OCI-LY7 (cell line): Measurements from ENCODE around the gene ADAM12. TPM values are rescaled to one million over a fixed set of nuclear protein-coding genes. Genes with fewer than 3 reads are reported as not detected.

ENCODE experiments used
- BruUV-seq: library from RNA; stranded (reverse); fragments of 400-500 nt; replicated peaks from 2 replicates; lab custom pipeline; 2021; lab: Mats Ljungman, UMichigan
- CTCF ChIA-PET: fragments of 300-600 bp; sonication (Branson Sonifier 250); formaldehyde crosslinking; loops from one replicate; lab custom pipeline; 2022; ENCODE audit warnings: antibody characterized with exemption; ENCODE audit not compliant: unreplicated experiment; lab: Charles Lee
- POLR2A ChIA-PET: fragments of 300-600 bp; sonication (Branson Sonifier 250); formaldehyde crosslinking; loops from one replicate; lab custom pipeline; 2022; ENCODE audit warnings: antibody characterized with exemption; lab: Charles Lee
- DNase-seq: peaks from one replicate; pipeline ENCODE4 v3.0.0-alpha.2; 2015; ENCODE audit warnings: low spot score
- H2AFZ ChIP-seq: fragments of 200-600 bp; sonication (generic), shearing (Covaris generic); 2 replicates; pipeline ENCODE4 v1.6.1; 2014; ENCODE audit warnings: mild to moderate bottlenecking, antibody characterized with exemption, low read length, moderate library complexity
- H3K27ac ChIP-seq: fragments of 200-600 bp; sonication (generic); 2 replicates; pipeline ENCODE4 v1.5.1; 2014; ENCODE audit warnings: mixed run types, low read depth, mild to moderate bottlenecking, moderate library complexity, low read length, inconsistent platforms; ENCODE audit not compliant: poor library complexity, severe bottlenecking
- H3K36me3 ChIP-seq: fragments of 200-600 bp; sonication (generic); 2 replicates; pipeline ENCODE4 v1.6.1; 2014; ENCODE audit warnings: mild to moderate bottlenecking, antibody characterized with exemption, low read length, moderate library complexity, mixed read lengths; ENCODE audit not compliant: insufficient read depth
- H3K4me1 ChIP-seq: fragments of 200-600 bp; sonication (generic); 2 replicates; pipeline ENCODE4 v1.5.1; 2014; ENCODE audit warnings: mild to moderate bottlenecking, low read length; ENCODE audit not compliant: insufficient read depth, poor library complexity, severe bottlenecking
- H3K4me2 ChIP-seq: fragments of 200-600 bp; sonication (generic); 2 replicates; pipeline ENCODE4 v1.6.1; 2014; ENCODE audit warnings: mild to moderate bottlenecking, low read length
- H3K4me3 ChIP-seq: fragments of 200-600 bp; sonication (generic); 2 replicates; pipeline ENCODE4 v1.5.1; 2014; ENCODE audit warnings: mild to moderate bottlenecking, low read depth, low read length; ENCODE audit not compliant: poor library complexity, severe bottlenecking
- H3K79me2 ChIP-seq: fragments of 200-600 bp; sonication (generic); 2 replicates; pipeline ENCODE4 v1.6.1; 2016; ENCODE audit warnings: low read depth, mild to moderate bottlenecking, low read length, moderate library complexity, mixed read lengths; ENCODE audit not compliant: insufficient read depth
- H3K9me2 ChIP-seq: fragments of 200-600 bp; sonication (generic); 2 replicates; pipeline ENCODE4 v1.6.1; 2016; ENCODE audit warnings: mild to moderate bottlenecking, low read length, mixed read lengths; ENCODE audit not compliant: insufficient read depth
- H3K9me3 ChIP-seq: fragments of 200-600 bp; sonication (generic); 2 replicates; pipeline ENCODE4 v1.6.1; 2014; ENCODE audit warnings: mild to moderate bottlenecking, mixed run types, low read length, mixed read lengths
- H4K20me1 ChIP-seq: fragments of 200-600 bp; sonication (generic); 2 replicates; pipeline ENCODE4 v1.6.1; 2014; ENCODE audit warnings: mild to moderate bottlenecking, antibody characterized with exemption, low read length, moderate library complexity, mixed read lengths; ENCODE audit not compliant: insufficient read depth
- CTCF ChIP-seq: fragments of 200-600 bp; sonication (generic); conservative IDR thresholded peaks from 2 replicates; pipeline ENCODE4 v1.5.1; 2014; ENCODE audit warnings: mild to moderate bottlenecking, antibody characterized with exemption, low read length, moderate library complexity, mixed read lengths
- EZH2phosphoT487 ChIP-seq: fragments of 200-600 bp; sonication (generic); IDR thresholded peaks from 2 replicates; pipeline ENCODE4 v1.6.1; 2018; ENCODE audit warnings: low read depth, borderline replicate concordance, mild to moderate bottlenecking, mixed run types, antibody characterized with exemption, low read length, moderate library complexity, mixed read lengths
- intact Hi-C: fragments of 100-400 bp; cut with micrococcal nuclease; formaldehyde crosslinking; loops from one replicate; pipeline ENCODE4 v1.10.0; 2022; ENCODE audit not compliant: unreplicated experiment
- total RNA-seq, 2 experiments: library from RNA; depleted of rRNA in 1 of 2; stranded (reverse); fragments of >200 nt in 1 of 2; shearing (Covaris generic) in 1 of 2; gene quantifications; 2 replicates each; pipeline ENCODE4 v1.2.3, GENCODE V29; 2014 to 2022

The ADAM12 gene
- total RNA-seq, 2 experiments from 2014 or later, result 0.06 TPM; not detected in 1

DNA sequence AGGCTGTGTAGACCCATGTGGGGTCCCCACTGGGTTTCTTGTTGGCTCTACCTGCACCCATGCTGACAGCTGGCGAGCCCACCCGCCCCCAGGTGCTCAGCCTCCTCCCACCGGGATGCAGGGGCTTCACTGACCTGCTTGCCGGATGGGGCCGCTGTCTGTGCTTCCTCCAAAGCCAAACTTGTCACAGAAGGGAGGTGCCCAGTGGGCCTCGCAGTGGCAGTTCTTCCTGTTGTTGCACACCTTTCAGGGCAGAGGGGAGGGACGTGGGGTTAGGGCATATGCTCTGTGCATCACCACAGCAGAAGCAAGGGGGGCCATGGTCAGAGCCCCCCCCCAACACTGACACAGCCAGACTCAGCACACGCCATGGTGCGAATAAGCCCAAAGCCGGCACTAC is 345.4 kb downstream of the ADAM12 start:
- no TSS peak for BruUV-seq
- Histone ChIP-seq H3K9me3 (no peaks in the 10 kb centered on the region), H3K4me2 (no peak overlapping the region), H3K27ac (no peak overlapping the region), H3K9me2 (no peaks in the 10 kb centered on the region), H3K36me3 (no peaks in the 10 kb centered on the region), H2AFZ (no peak overlapping the region), H3K4me1 (peaks cover 8% of the 10 kb centered on the region), H3K4me3 (no peak overlapping the region), H4K20me1 (no peaks in the 10 kb centered on the region), H3K79me2 (no peaks in the 10 kb centered on the region)
- no peak for TF ChIP-seq CTCF
- TF ChIP-seq EZH2phosphoT487, result no peak
- intact Hi-C loops, result no loop called here
- ChIA-PET POLR2A (no interaction called here), CTCF (no interaction called here)
- no peak for DNase-seq

DNA sequence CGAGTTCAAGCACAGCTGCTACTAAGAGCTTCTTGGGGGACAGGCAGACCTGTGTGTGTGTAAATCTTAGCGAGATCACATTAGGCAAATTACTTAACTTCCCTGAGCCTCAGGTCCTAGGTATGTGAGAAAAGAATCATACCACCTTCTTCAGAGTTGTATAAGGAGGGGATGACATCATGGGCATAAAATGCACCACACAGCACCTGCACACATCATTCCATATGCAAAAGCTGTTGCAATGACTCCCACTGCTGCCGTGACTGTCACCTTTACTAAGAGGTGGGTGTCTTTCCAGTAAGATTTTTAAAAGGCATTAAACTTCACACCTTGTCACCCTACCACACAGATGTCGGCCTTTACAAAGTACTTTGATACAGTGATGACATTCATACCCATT is 345.9 kb downstream of the ADAM12 start:
- Histone ChIP-seq H3K36me3 (no peaks in the 10 kb centered on the region), H3K79me2 (no peaks in the 10 kb centered on the region), H3K9me3 (no peaks in the 10 kb centered on the region), H3K4me1 (peaks cover 8% of the 10 kb centered on the region), H3K27ac (no peak overlapping the region), H3K9me2 (no peaks in the 10 kb centered on the region), H3K4me2 (no peak overlapping the region), H2AFZ (peak overlapping the region; percentile 60; the same call in 1 of the 2 replicates), H3K4me3 (no peak overlapping the region), H4K20me1 (no peaks in the 10 kb centered on the region)
- no peak for TF ChIP-seq EZH2phosphoT487
- no peak for TF ChIP-seq CTCF
- no TSS peak for BruUV-seq
- DNase-seq, result no peak
- ChIA-PET CTCF (interaction anchor here (0.5 kb wide), 1 partner anchor 8 kb away, joined by 4 read pairs; no protein-coding TSS in a partner anchor), POLR2A (no interaction called here)
- intact Hi-C loops, result no loop called here

DNA sequence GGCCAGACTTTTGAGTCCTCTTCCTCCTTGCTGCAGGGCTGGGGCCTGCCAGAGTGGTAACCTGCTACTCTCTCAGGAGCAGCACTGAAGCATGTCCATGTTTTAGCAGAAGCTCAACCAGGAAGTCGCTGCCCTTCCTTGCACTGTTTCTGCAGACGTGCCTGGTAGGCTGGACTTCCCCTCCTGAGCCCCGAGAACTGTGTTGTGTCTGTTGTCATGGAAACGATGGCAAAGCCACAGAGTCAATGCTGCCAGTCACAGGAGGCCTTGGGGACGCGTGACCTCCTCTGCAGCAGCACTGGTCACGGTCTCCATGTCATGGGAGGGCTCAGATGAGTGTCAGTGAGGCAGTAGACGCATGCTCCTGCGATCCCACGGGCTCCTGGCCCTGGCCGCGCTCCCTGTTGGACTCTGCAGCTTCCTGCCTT is 346.5 kb downstream of the ADAM12 start:
- no peak overlapping the region for H3K4me3 ChIP-seq

More for the DNA sequence above, 346.5 kb downstream of the ADAM12 start:
- Histone ChIP-seq H3K36me3 (no peaks in the 10 kb centered on the region), H3K4me2 (peak overlapping the region; percentile 20; the same call in 1 of the 2 replicates), H4K20me1 (no peaks in the 10 kb centered on the region), H2AFZ (peak overlapping the region; percentile 60; the same call in 1 of the 2 replicates), H3K9me2 (no peaks in the 10 kb centered on the region), H3K4me1 (peaks cover 8% of the 10 kb centered on the region), H3K9me3 (no peaks in the 10 kb centered on the region), H3K79me2 (no peaks in the 10 kb centered on the region), H3K27ac (no peak overlapping the region)
- intact Hi-C loops, result no loop called here
- BruUV-seq, result no TSS peak
- CTCF ChIA-PET, result interaction anchor here (0.5 kb wide), 1 partner anchor 9 kb away, joined by 4 read pairs; no protein-coding TSS in a partner anchor
- POLR2A ChIA-PET, result no interaction called here
- TF ChIP-seq EZH2phosphoT487, result no peak
- no peak for TF ChIP-seq CTCF
- peak; percentile 76 for DNase-seq
